ELR (cell line): ENCODE data around the gene TEX35.
"Not testable (repeated sequence)": the region's sequence is repeated elsewhere in the genome, so short reads cannot be mapped to it uniquely, and the experiment has no call there.

Experiments
- DNase-seq: peaks from one replicate; pipeline ENCODE4 v3.0.0-alpha.2; 2015; ENCODE audit warnings: low read depth

TEX35 gene

GRCh38 chr1:178494569-178494971 is 18.3 kb upstream of the TEX35 start:
- no peak for DNase-seq

GRCh38 chr1:178495158-178495557 is 17.8 kb upstream of the TEX35 start:
- no peak for DNase-seq

- no peak for DNase-seq
Observed at GRCh38 chr1:178495741-178496409, 17.0 kb upstream of the TEX35 start.

GRCh38 chr1:178496410-178497135 is 16.3 kb upstream of the TEX35 start, which contains the start of gene CLEC20A:
CLEC20A (minus strand) TSS chr1:178496964; CDS start chr1:178496939, 25 bp downstream.
- no peak for DNase-seq

GRCh38 chr1:178497903-178498478 is 14.9 kb upstream of the TEX35 start:
- no peak for DNase-seq

- DNase-seq: no peak
Observed at GRCh38 chr1:178498896-178499675, 13.8 kb upstream of the TEX35 start.

- DNase-seq: peak; percentile 25
Observed at GRCh38 chr1:178500091-178500770, 12.7 kb upstream of the TEX35 start.

GRCh38 chr1:178500936-178501554 is 11.9 kb upstream of the TEX35 start:
- no peak for DNase-seq

GRCh38 chr1:178501705-178502329 is 11.1 kb upstream of the TEX35 start:
- DNase-seq: peak; percentile 73

- DNase-seq: no peak
Observed at GRCh38 chr1:178502330-178502714, 10.6 kb upstream of the TEX35 start.

- DNase-seq: no peak
Observed at GRCh38 chr1:178502856-178503255, 10.1 kb upstream of the TEX35 start.

GRCh38 chr1:178503316-178503715 is 9.6 kb upstream of the TEX35 start:
- DNase-seq: not testable (repeated sequence)

GRCh38 chr1:178503849-178504248 is 9.1 kb upstream of the TEX35 start:
- DNase-seq: no peak

GRCh38 chr1:178504286-178504685 is 8.6 kb upstream of the TEX35 start:
- DNase-seq: no peak

- DNase-seq: no peak
Observed at GRCh38 chr1:178506177-178506576, 6.7 kb upstream of the TEX35 start.

- no peak for DNase-seq
Observed at GRCh38 chr1:178506669-178507068, 6.2 kb upstream of the TEX35 start.

- no peak for DNase-seq
Observed at GRCh38 chr1:178509414-178510007, 3.4 kb upstream of the TEX35 start.

- DNase-seq: peak; percentile 31
Observed at GRCh38 chr1:178510155-178510554, 2.8 kb upstream of the TEX35 start.

GRCh38 chr1:178513278-178513983 is 522 bp downstream of the TEX35 start:
- no peak for DNase-seq

- DNase-seq: no peak
Observed at GRCh38 chr1:178516110-178516509, 3.2 kb downstream of the TEX35 start.
